SK-N-SH (cell line): ENCODE data around the gene STK17B. TPM values are rescaled to one million over a fixed set of nuclear protein-coding genes. Genes with fewer than 3 reads are reported as not detected.

Source experiments
- CTCF ChIA-PET: fragments of 300-600, 350-600 bp; formaldehyde crosslinking; extraction: SDS; loops from one replicate; lab custom pipeline; 2021; lab: Yijun Ruan, JAX
- POLR2A ChIA-PET: fragments of 350-600 bp; sonication (Branson Sonifier 250); formaldehyde crosslinking; extraction: SDS; loops from one replicate; lab custom pipeline; 2020; ENCODE audit warnings: antibody characterized with exemption, inconsistent platforms; lab: Yijun Ruan, JAX
- DNase-seq: peaks from one replicate; pipeline ENCODE4 v3.0.0; 2012
- H2AFZ ChIP-seq: fragments of 200-600 bp; sonication (generic); 2 replicates; pipeline ENCODE4 v1.8.1; 2016; ENCODE audit warnings: antibody characterized with exemption, mild to moderate bottlenecking, low read depth
- H3F3A ChIP-seq: fragments of 200-600 bp; sonication (generic); replicated peaks from 2 replicates; pipeline ENCODE3; 2016; ENCODE audit warnings: antibody characterized with exemption, mild to moderate bottlenecking; ENCODE audit not compliant: insufficient read depth
- H3K27ac ChIP-seq, 2 experiments: fragments of 200-500 bp in 1 of 2; fragments of 200-600 bp in 1 of 2; sonication (Bioruptor generic) in 1 of 2; sonication (generic), shearing (Covaris generic) in 1 of 2; 2 replicates each; pipeline versions ENCODE4 v1.5.1 to v1.6.1; 2014 to 2016; ENCODE audit warnings: low read depth in 2 of 2, inconsistent platforms in 1 of 2, low read length in 1 of 2, mild to moderate bottlenecking in 1 of 2, mixed read lengths in 1 of 2
- H3K27me3 ChIP-seq: fragments of 200-600 bp; sonication (generic), shearing (Covaris generic); 2 replicates; pipeline ENCODE4 v1.6.1; 2016; ENCODE audit warnings: mixed run types; ENCODE audit not compliant: insufficient read depth
- H3K36me3 ChIP-seq, 2 experiments: fragments of 200-500 bp in 1 of 2; fragments of 200-600 bp in 1 of 2; sonication (Bioruptor generic) in 1 of 2; sonication (generic) in 1 of 2; replicated peaks in 1 of 2; 2 replicates each; pipeline versions ENCODE3 to v1.5.1; 2014 to 2016; ENCODE audit warnings: low read length in 1 of 2, mild to moderate bottlenecking in 1 of 2; ENCODE audit not compliant: insufficient read depth in 2 of 2, control insufficient read depth in 1 of 2
- H3K4me1 ChIP-seq, 2 experiments: fragments of 200-500 bp in 1 of 2; fragments of 200-600 bp in 1 of 2; sonication (Bioruptor generic) in 1 of 2; sonication (generic), shearing (Covaris generic) in 1 of 2; 2 replicates each; pipeline versions ENCODE4 v1.5.1 to v1.6.1; 2014 to 2016; ENCODE audit warnings: low read depth in 1 of 2, low read length in 1 of 2, mixed run types in 1 of 2; ENCODE audit not compliant: insufficient read depth in 2 of 2, control insufficient read depth in 1 of 2
- H3K4me2 ChIP-seq: fragments of 200-600 bp; sonication (generic), shearing (Covaris generic); 2 replicates; pipeline ENCODE4 v1.6.1; 2017; ENCODE audit warnings: mixed run types
- H3K4me3 ChIP-seq, 2 experiments: fragments of 200-500 bp in 1 of 2; fragments of 200-600 bp in 1 of 2; sonication (Bioruptor generic) in 1 of 2; sonication (generic), shearing (Covaris generic) in 1 of 2; 2 replicates each; pipeline versions ENCODE4 v1.5.1 to v1.8.1; 2014 to 2016; ENCODE audit warnings: low read depth in 2 of 2, inconsistent platforms in 1 of 2, low read length in 1 of 2, mild to moderate bottlenecking in 1 of 2, mixed read lengths in 1 of 2, moderate library complexity in 1 of 2
- H3K79me2 ChIP-seq: fragments of 200-600 bp; sonication (generic); 2 replicates; pipeline ENCODE4 v1.8.1; 2017; ENCODE audit warnings: mild to moderate bottlenecking; ENCODE audit not compliant: insufficient read depth
- H3K9ac ChIP-seq: fragments of 200-600 bp; sonication (generic); 2 replicates; pipeline ENCODE4 v1.6.1; 2017; ENCODE audit warnings: mixed run types
- H3K9me2 ChIP-seq: fragments of 200-600 bp; sonication (generic); 2 replicates; pipeline ENCODE4 v1.6.1; 2017; ENCODE audit warnings: mixed run types
- H3K9me3 ChIP-seq: fragments of 200-600 bp; sonication (generic); 2 replicates; pipeline ENCODE4 v1.6.1; 2017; ENCODE audit warnings: mixed run types, mild to moderate bottlenecking, moderate library complexity
- H4K20me1 ChIP-seq: fragments of 200-600 bp; sonication (generic); 2 replicates; pipeline ENCODE4 v1.6.1; 2017; ENCODE audit warnings: mild to moderate bottlenecking, mixed run types; ENCODE audit not compliant: insufficient read depth
- ELF1 ChIP-seq: IDR thresholded peaks from 2 replicates; pipeline ENCODE4 v1.4.0; 2012
- EZH2phosphoT487 ChIP-seq: fragments of 200-600 bp; sonication (generic); IDR thresholded peaks from 2 replicates; pipeline ENCODE4 v1.6.1; 2017; ENCODE audit warnings: low read depth, mixed run types, mild to moderate bottlenecking, antibody characterized with exemption, moderate library complexity, borderline replicate concordance
- FOSL2 ChIP-seq: IDR thresholded peaks from 2 replicates; pipeline ENCODE4 v1.4.0; 2012; ENCODE audit warnings: low read depth, mild to moderate bottlenecking, moderate library complexity, borderline replicate concordance
- FOXJ3 ChIP-seq: sonication (generic); formaldehyde crosslinking; IDR thresholded peaks from 2 replicates; pipeline ENCODE4 v1.5.1; 2020; ENCODE audit warnings: mild to moderate bottlenecking, missing genetic modification reagents
- MEF2A ChIP-seq: IDR thresholded peaks from 2 replicates; pipeline ENCODE4 v1.4.0; 2012; ENCODE audit warnings: low read depth, borderline replicate concordance
- NFIC ChIP-seq: IDR thresholded peaks from 2 replicates; pipeline ENCODE4 v1.4.0; 2012; ENCODE audit warnings: borderline replicate concordance
- NRF1 ChIP-seq: IDR thresholded peaks from 2 replicates; pipeline ENCODE4 v1.6.1; 2012; ENCODE audit warnings: low read depth, mild to moderate bottlenecking, low read length
- POLR2AphosphoS5 ChIP-seq: IDR thresholded peaks from 2 replicates; pipeline ENCODE4 v1.6.1; 2012; ENCODE audit warnings: low read depth, low read length
- REST ChIP-seq: IDR thresholded peaks from 2 replicates; pipeline ENCODE4 v1.6.1; 2012; ENCODE audit warnings: mild to moderate bottlenecking, low read depth, low read length, moderate library complexity
- RFX5 ChIP-seq: IDR thresholded peaks from 2 replicates; pipeline ENCODE4 v1.6.1; 2012; ENCODE audit warnings: mild to moderate bottlenecking, improper control_type of control experiment, low read length
- RXRA ChIP-seq: IDR thresholded peaks from 2 replicates; pipeline ENCODE4 v1.4.0; 2012; ENCODE audit warnings: low read depth, mild to moderate bottlenecking, borderline replicate concordance
- SIN3A ChIP-seq: IDR thresholded peaks from 2 replicates; pipeline ENCODE4 v1.6.1; 2012; ENCODE audit warnings: low read depth, mild to moderate bottlenecking, low read length, moderate library complexity, borderline replicate concordance
- TCF12 ChIP-seq: IDR thresholded peaks from 2 replicates; pipeline ENCODE4 v1.4.0; 2012
- USF1 ChIP-seq: IDR thresholded peaks from 2 replicates; pipeline ENCODE4 v1.4.0; 2012; ENCODE audit warnings: low read depth, borderline replicate concordance
- WGBS: methylation state at CpG from one replicate; pipeline ENCODE4 v1.1.6; 2017; ENCODE audit warnings: low lambda C conversion rate; 5-methylcytosine and 5-hydroxymethylcytosine counted together
- polyA plus RNA-seq, 3 experiments: library from polyadenylated mRNA; depleted of rRNA; stranded (reverse); fragments of >200 nt; gene quantifications; 2 replicates each; pipeline ENCODE4 v1.2.3, GENCODE V29; 2012
- TF ChIP-seq, protein P1 (sequence below): fragments of 150-350 bp; IDR thresholded peaks from 2 replicates; pipeline ENCODE4 v1.6.1; 2016; ENCODE audit warnings: mild to moderate bottlenecking, low read depth, low read length

Gene STK17B
- polyA plus RNA-seq, 1 of the 3 experiments (the other 2 are of a cell fraction), result 5.1 TPM

DNA sequence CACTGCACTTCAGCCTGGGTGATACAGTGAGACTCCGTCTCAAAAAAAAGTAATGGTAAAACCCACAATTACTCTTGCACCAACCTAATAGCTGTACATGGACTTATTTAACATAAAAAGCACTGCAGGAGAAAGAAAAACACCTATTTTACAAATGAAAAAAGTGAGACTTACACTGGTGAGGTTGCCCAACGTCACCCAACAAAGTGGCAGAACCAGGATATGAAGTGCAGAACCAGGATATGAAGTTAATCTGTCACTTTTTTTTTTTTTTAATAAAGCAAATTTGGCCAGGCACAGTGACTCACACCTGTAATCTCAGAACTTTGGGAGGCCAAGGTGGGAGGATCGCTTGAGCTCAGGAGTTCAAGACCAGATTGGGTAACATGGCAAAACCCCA lies 13.5 kb upstream of the STK17B start (continued):
- TF ChIP-seq TCF12 (no peak), SIN3A (no peak), POLR2AphosphoS5 (no peak)

DNA sequence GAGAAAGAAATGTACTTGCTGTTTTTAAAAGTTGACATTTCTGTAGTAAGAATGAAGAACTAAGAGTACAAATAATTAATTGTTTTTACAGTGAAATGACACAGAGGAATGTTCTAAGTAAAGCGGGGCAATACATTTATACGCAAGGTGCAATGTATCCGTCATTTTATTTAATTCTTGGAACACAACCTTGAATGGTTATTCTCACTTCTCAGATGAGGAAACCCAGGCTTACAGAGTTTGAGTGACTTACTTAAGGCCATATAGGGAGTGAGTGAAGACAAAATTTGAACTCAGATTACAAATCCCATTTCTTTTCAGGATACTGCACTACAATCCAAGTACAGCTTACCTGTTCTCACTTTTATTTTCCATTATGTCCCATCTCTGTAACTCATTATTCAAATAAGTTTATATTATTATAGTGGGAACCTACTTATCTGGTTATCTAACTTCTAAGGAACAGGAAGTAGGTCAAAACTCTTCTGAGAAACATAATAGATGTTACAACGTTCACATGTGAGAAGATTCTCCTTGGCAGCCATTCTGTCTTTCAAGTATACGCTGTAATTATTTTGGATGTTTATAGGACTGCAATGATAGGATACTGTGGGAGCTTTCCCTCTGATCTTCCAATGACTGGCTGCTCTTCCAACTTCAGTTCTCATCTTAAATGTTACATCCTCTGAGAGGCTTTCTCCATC lies 12.3 kb upstream of the STK17B start:
- ChIA-PET POLR2A (no interaction called here), CTCF (no interaction called here)
- H3K9me2 ChIP-seq, result no peaks in the 10 kb centered on the region
- H3K4me1 ChIP-seq, result no peaks in the 10 kb centered on the region
- H2AFZ ChIP-seq, result no peak overlapping the region
- H3K4me3 ChIP-seq, result no peak overlapping the region
- no peaks in the 10 kb centered on the region for H3K27me3 ChIP-seq
- no peaks in the 10 kb centered on the region for H3K79me2 ChIP-seq
- peaks cover 8% of the 10 kb centered on the region for H3F3A ChIP-seq
- H3K4me2 ChIP-seq, result no peak overlapping the region
- no peaks in the 10 kb centered on the region for H3K36me3 ChIP-seq
- no peak overlapping the region for H3K9ac ChIP-seq
- no peaks in the 10 kb centered on the region for H3K9me3 ChIP-seq
- H3K27ac ChIP-seq, result no peak overlapping the region
- H4K20me1 ChIP-seq, result no peaks in the 10 kb centered on the region
- WGBS, result 87% methylated on average over 5 of the region's 5 CpGs
- TF ChIP-seq, protein P1, sequence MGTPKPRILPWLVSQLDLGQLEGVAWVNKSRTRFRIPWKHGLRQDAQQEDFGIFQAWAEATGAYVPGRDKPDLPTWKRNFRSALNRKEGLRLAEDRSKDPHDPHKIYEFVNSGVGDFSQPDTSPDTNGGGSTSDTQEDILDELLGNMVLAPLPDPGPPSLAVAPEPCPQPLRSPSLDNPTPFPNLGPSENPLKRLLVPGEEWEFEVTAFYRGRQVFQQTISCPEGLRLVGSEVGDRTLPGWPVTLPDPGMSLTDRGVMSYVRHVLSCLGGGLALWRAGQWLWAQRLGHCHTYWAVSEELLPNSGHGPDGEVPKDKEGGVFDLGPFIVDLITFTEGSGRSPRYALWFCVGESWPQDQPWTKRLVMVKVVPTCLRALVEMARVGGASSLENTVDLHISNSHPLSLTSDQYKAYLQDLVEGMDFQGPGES, result no peak
- no peak for DNase-seq

DNA sequence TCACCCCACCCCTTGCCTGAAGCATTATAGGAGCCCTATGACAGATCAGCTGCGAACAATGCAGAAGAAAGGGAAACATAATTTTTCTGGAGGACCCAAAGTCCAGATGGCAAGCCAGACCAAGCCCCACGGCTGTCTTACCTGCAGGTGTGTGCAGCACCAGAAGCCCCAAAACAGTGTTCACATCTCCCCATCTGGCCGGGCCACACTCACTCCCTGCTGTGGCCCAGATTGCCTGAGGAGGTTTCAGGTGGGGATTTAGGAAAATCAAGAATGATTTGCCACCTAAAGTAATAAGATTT lies 11.7 kb upstream of the STK17B start:
- H3K4me2 ChIP-seq, result no peak overlapping the region
- DNase-seq, result no peak
- CTCF ChIA-PET, result no interaction called here
- no peaks in the 10 kb centered on the region for H3K9me3 ChIP-seq
- H3K4me3 ChIP-seq, result no peak overlapping the region
- no peaks in the 10 kb centered on the region for H3K27me3 ChIP-seq
- POLR2A ChIA-PET, result no interaction called here
- 61% methylated on average over 3 of the region's 3 CpGs for WGBS
- H3F3A ChIP-seq, result peaks cover 5% of the 10 kb centered on the region
- TF ChIP-seq NFIC (no peak), TCF12 (no peak), NRF1 (no peak), FOXJ3 (CRISPR knock-in tag) (no peak), EZH2phosphoT487 (no peak), REST (no peak), USF1 (no peak), POLR2AphosphoS5 (no peak), FOSL2 (no peak), RXRA (no peak), RFX5 (no peak), ELF1 (no peak), SIN3A (no peak), MEF2A (no peak)
- H3K9me2 ChIP-seq, result no peaks in the 10 kb centered on the region
- H2AFZ ChIP-seq, result no peak overlapping the region
- no peaks in the 10 kb centered on the region for H3K4me1 ChIP-seq
- H3K9ac ChIP-seq, result no peak overlapping the region
- no peaks in the 10 kb centered on the region for H4K20me1 ChIP-seq
- H3K36me3 ChIP-seq, result no peaks in the 10 kb centered on the region
- H3K79me2 ChIP-seq, result no peaks in the 10 kb centered on the region
- no peak overlapping the region for H3K27ac ChIP-seq
